ENCODE results near the gene LDLRAD3. TPM values are rescaled to one million over a fixed set of nuclear protein-coding genes. Genes with fewer than 3 reads are reported as not detected.

Gene LDLRAD3
- total RNA-seq, 4 donors from 2014 or later, result 39.7 to 50.9 (median 46.0) TPM

DNA sequence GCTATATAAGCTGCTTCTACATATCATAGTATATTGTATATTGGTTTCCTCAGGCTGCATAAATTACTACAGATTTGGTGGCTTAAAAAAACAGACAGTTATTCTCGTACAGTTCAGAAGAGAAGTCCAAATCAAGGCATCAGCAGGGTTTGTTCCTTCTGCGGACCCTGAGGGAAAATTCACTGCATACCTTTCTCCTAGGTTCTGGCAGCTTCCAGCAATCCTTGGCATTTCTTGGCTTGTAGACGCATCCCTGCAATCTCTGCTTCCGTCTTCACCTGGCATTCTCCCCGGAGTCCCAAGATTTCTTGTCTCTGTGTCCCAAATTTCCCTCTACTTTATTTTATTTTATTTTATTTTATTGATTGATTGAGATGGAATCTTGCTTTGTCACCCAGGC lies 202.6 kb downstream of the LDLRAD3 start:
- H3K36me3 ChIP-seq, result no peaks in the 10 kb centered on the region
- H3K27me3 ChIP-seq, result no peaks in the 10 kb centered on the region
- H3K9me3 ChIP-seq, result no peaks in the 10 kb centered on the region
- no peak for DNase-seq (ENCODE audit: low spot score in 2 of 2)
- TF ChIP-seq EP300 (IDR thresholded peaks at IDR 0.05) (no peak), POLR2AphosphoS5 (IDR thresholded peaks at IDR 0.05) (no peak), POLR2A (IDR thresholded peaks at IDR 0.05) (no peak)
- TF ChIP-seq, protein P1, sequence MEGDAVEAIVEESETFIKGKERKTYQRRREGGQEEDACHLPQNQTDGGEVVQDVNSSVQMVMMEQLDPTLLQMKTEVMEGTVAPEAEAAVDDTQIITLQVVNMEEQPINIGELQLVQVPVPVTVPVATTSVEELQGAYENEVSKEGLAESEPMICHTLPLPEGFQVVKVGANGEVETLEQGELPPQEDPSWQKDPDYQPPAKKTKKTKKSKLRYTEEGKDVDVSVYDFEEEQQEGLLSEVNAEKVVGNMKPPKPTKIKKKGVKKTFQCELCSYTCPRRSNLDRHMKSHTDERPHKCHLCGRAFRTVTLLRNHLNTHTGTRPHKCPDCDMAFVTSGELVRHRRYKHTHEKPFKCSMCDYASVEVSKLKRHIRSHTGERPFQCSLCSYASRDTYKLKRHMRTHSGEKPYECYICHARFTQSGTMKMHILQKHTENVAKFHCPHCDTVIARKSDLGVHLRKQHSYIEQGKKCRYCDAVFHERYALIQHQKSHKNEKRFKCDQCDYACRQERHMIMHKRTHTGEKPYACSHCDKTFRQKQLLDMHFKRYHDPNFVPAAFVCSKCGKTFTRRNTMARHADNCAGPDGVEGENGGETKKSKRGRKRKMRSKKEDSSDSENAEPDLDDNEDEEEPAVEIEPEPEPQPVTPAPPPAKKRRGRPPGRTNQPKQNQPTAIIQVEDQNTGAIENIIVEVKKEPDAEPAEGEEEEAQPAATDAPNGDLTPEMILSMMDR (IDR thresholded peaks at IDR 0.05), result no peak
- peaks cover 12% of the 10 kb centered on the region for H3K4me1 ChIP-seq
- H3K27ac ChIP-seq, result no peak overlapping the region
- no peak overlapping the region for H3K4me3 ChIP-seq
- 68% methylated on average over 5 of the region's 5 CpGs for WGBS

DNA sequence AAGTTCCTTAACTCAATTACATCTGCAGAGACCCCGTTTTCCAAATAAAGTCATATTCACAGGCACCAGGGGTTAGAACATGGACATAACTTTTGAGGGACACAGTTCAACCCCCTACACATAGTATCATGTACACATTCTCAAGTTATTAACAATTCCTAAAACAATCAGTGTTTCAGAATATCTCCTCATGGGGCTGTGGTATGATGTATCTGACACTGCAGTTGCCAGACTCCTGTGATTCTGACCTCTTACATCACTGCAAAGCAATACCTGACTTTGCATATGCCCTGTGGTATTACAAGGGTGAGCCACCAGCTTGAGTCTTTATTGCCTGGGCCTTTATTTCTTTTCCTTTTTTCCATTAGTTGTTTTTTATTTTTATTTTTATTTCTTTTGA lies 203.6 kb downstream of the LDLRAD3 start:
- peaks cover 12% of the 10 kb centered on the region for H3K4me1 ChIP-seq
- no peaks in the 10 kb centered on the region for H3K9me3 ChIP-seq
- TF ChIP-seq EP300 (IDR thresholded peaks at IDR 0.05), result no peak
- TF ChIP-seq, protein P1 (IDR thresholded peaks at IDR 0.05), result no peak
- no peak for TF ChIP-seq POLR2AphosphoS5 (IDR thresholded peaks at IDR 0.05)
- no peak for TF ChIP-seq POLR2A (IDR thresholded peaks at IDR 0.05)
- no peak for DNase-seq (ENCODE audit: low spot score in 2 of 2)
- no peaks in the 10 kb centered on the region for H3K27me3 ChIP-seq
- 48% methylated on average over 1 of the region's 1 CpG for WGBS
- no peaks in the 10 kb centered on the region for H3K36me3 ChIP-seq
- no peak overlapping the region for H3K4me3 ChIP-seq
- no peak overlapping the region for H3K27ac ChIP-seq

DNA sequence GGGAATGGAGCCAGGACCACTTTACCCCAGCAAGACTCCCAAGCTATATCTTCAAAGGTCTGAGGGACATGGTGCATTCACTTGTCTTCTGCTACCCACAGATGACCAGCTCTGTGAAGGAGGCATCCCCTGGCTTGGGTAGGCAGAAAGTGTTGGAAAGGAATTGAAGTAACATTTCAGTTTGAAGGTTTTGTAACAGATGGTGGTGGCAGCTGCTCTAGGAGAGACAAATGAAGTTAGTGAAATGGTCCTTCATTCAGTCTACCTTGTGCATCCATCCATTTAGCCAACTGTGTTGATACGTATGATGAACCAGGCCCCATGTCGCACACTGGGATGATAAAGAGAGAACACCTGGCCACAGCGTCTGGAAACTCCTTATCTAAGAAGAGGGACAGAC lies 204.8 kb downstream of the LDLRAD3 start:
- Histone ChIP-seq H3K27me3 (no peaks in the 10 kb centered on the region), H3K4me3 (no peak overlapping the region), H3K4me1 (peaks cover 12% of the 10 kb centered on the region), H3K36me3 (no peaks in the 10 kb centered on the region), H3K27ac (no peak overlapping the region), H3K9me3 (no peaks in the 10 kb centered on the region)
- WGBS, result 95% methylated on average over 3 of the region's 3 CpGs
- DNase-seq (ENCODE audit: low spot score in 2 of 2), result no peak
- TF ChIP-seq, protein P1 (IDR thresholded peaks at IDR 0.05), result no peak
- no peak for TF ChIP-seq EP300 (IDR thresholded peaks at IDR 0.05)
- TF ChIP-seq POLR2AphosphoS5 (IDR thresholded peaks at IDR 0.05), result no peak
- TF ChIP-seq POLR2A (IDR thresholded peaks at IDR 0.05), result no peak

DNA sequence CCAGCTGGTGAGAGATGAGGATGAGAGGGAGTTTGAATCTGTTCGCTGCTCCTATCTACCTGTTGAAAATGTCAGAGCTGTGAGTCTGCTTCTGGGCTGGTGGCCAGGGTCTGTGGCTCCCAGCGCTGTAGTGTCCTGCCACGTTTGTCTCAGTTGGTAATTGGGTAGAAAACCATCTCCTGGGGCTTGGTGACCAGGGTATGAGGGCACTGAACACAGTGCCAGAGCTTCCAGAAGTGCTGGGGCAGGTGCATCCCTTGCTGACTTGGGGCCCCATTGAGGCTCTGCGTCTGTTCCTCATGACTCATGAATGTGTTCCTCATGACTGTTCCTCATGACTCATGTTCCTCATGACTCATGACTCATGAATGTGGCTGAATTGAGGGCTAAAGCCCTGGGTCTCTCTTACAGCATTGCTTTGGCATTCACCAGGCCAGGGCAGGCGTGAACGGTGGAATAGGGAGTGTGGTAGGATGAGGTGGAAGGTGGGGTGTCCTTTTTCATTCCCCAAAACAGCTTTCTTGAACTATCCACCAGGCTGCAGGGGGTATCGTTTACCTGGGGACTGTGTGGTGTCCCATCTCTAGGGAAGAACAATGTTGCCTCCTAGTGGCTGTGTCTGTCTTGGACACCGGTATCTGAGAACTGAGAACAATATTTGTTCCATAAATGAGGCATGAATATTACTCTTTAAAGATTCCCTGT lies 205.8 kb downstream of the LDLRAD3 start:
- H3K36me3 ChIP-seq, result no peaks in the 10 kb centered on the region
- TF ChIP-seq POLR2AphosphoS5 (IDR thresholded peaks at IDR 0.05) (peak in 2 of 3 donors; percentile 46 to 78), POLR2A (IDR thresholded peaks at IDR 0.05) (no peak)
- TF ChIP-seq, protein P1 (IDR thresholded peaks at IDR 0.05), result peak in 1 of 2 donors; percentile 19
- DNase-seq (ENCODE audit: low spot score in 2 of 2), result peak in 1 of 2 donors; percentile 68
- no peaks in the 10 kb centered on the region for H3K9me3 ChIP-seq
- H3K27me3 ChIP-seq, result no peaks in the 10 kb centered on the region
- no peak overlapping the region for H3K4me3 ChIP-seq
- no peak overlapping the region for H3K27ac ChIP-seq
- WGBS, result 30% methylated on average over 8 of the region's 8 CpGs
- peaks cover 12% of the 10 kb centered on the region for H3K4me1 ChIP-seq

DNA sequence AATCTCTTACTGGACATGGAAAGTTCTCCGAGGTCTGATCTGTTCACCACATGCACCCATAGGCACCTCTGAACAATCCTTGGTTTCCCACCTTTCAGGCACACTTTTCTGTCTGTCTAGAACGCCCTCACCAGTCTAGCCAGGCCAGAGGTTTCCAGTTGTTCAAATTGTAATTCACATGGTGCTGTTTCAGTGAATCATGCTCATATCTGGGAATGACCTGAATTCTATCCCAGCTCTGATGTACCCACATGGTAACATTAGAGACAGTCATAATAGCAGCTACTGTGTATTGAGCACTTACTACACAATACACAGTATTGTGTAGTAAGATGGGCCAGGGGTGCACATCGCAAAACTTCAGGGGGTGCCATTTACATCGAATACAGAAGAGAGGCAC lies 207.1 kb downstream of the LDLRAD3 start:
- peaks cover 25% of the 10 kb centered on the region for H3K4me1 ChIP-seq
- no peak overlapping the region for H3K27ac ChIP-seq
- TF ChIP-seq EP300 (IDR thresholded peaks at IDR 0.05) (no peak), POLR2AphosphoS5 (IDR thresholded peaks at IDR 0.05) (no peak), POLR2A (IDR thresholded peaks at IDR 0.05) (no peak)
- TF ChIP-seq, protein P1 (IDR thresholded peaks at IDR 0.05), result no peak
- 97% methylated on average over 4 of the region's 4 CpGs for WGBS
- no peaks in the 10 kb centered on the region for H3K9me3 ChIP-seq
- no peak for DNase-seq (ENCODE audit: low spot score in 2 of 2)
- H3K4me3 ChIP-seq, result no peak overlapping the region
- H3K36me3 ChIP-seq, result no peaks in the 10 kb centered on the region
- no peaks in the 10 kb centered on the region for H3K27me3 ChIP-seq

Measured in suprapubic skin (tissue), 4 donors.